ENCODE data around the gene RFLNA.

DNA sequence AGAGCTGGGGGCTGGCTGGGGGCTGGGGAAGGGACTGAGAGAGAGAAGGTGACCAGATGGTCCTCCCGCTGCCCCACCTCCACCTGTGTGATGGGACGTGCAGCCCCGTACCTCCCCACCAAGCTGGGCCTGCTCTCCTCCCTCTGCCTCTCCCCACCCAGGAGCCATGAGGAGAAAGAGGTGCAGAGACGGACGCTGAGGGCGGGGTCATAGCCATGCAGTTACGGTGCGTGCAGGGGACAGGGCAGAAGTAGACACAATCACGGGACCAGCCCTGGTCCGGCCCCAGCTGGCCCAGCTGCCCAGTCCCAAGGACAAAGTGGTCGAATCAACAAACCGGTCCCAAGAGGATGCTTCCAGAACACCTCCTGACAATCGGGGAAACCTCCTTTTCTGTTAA, 33.2 kb downstream of the RFLNA start:
- no peak for TF ChIP-seq POLR2A (IDR thresholded peaks at IDR 0.05)
- peak in 1 of 2 donors; percentile 19 for TF ChIP-seq EP300 (IDR thresholded peaks at IDR 0.05)
- TF ChIP-seq, protein P1, sequence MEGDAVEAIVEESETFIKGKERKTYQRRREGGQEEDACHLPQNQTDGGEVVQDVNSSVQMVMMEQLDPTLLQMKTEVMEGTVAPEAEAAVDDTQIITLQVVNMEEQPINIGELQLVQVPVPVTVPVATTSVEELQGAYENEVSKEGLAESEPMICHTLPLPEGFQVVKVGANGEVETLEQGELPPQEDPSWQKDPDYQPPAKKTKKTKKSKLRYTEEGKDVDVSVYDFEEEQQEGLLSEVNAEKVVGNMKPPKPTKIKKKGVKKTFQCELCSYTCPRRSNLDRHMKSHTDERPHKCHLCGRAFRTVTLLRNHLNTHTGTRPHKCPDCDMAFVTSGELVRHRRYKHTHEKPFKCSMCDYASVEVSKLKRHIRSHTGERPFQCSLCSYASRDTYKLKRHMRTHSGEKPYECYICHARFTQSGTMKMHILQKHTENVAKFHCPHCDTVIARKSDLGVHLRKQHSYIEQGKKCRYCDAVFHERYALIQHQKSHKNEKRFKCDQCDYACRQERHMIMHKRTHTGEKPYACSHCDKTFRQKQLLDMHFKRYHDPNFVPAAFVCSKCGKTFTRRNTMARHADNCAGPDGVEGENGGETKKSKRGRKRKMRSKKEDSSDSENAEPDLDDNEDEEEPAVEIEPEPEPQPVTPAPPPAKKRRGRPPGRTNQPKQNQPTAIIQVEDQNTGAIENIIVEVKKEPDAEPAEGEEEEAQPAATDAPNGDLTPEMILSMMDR (IDR thresholded peaks at IDR 0.05) = no peak

Measured in tibial nerve (tissue), 4 donors.